DOHH2 (cell line): ENCODE results near the gene AMH.
A peak's percentile ranks its signal among the peaks of the same experiment; 100 is the strongest.

Source experiments
- H3F3A ChIP-seq: fragments of 200-600 bp; sonication (generic), shearing (Covaris generic); 2 replicates; pipeline ENCODE4 v1.6.0; 2016; ENCODE audit warnings: antibody characterized with exemption, mild to moderate bottlenecking; ENCODE audit not compliant: control insufficient read depth, insufficient read depth
- H3K27ac ChIP-seq: fragments of 200-600 bp; sonication (generic); 2 replicates; pipeline ENCODE4 v1.5.1; 2014; ENCODE audit warnings: low read depth, mild to moderate bottlenecking, low read length, moderate library complexity
- H3K27me3 ChIP-seq: fragments of 200-600 bp; sonication (generic); 2 replicates; pipeline ENCODE4 v1.6.1; 2014; ENCODE audit warnings: mild to moderate bottlenecking, low read length, mixed read lengths; ENCODE audit not compliant: control insufficient read depth
- H3K36me3 ChIP-seq: fragments of 200-600 bp; sonication (generic); 2 replicates; pipeline ENCODE4 v1.6.1; 2014; ENCODE audit warnings: mild to moderate bottlenecking, low read length, moderate library complexity, mixed read lengths; ENCODE audit not compliant: control insufficient read depth
- H3K4me1 ChIP-seq: fragments of 200-600 bp; sonication (generic); 2 replicates; pipeline ENCODE4 v1.6.1; 2014; ENCODE audit warnings: mild to moderate bottlenecking, low read length, mixed read lengths; ENCODE audit not compliant: control insufficient read depth
- H3K4me2 ChIP-seq: fragments of 200-600 bp; sonication (generic); 2 replicates; pipeline ENCODE4 v1.6.0; 2014; ENCODE audit warnings: mild to moderate bottlenecking, low read length, moderate library complexity
- H3K4me3 ChIP-seq: fragments of 200-600 bp; sonication (generic); 2 replicates; pipeline ENCODE4 v1.5.1; 2014; ENCODE audit warnings: mild to moderate bottlenecking, low read length, mixed read lengths
- H3K79me2 ChIP-seq: fragments of 200-600 bp; sonication (generic); 2 replicates; pipeline ENCODE4 v1.6.1; 2014; ENCODE audit warnings: mild to moderate bottlenecking, low read length, mixed read lengths; ENCODE audit not compliant: control insufficient read depth
- H3K9me2 ChIP-seq: fragments of 200-600 bp; sonication (generic); replicated peaks from 2 replicates; pipeline ENCODE4 v1.6.1; 2014; ENCODE audit warnings: mild to moderate bottlenecking, low read length, mixed read lengths; ENCODE audit not compliant: control insufficient read depth
- H3K9me3 ChIP-seq: fragments of 200-600 bp; sonication (generic); 2 replicates; pipeline ENCODE4 v1.6.1; 2014; ENCODE audit warnings: antibody characterized with exemption, low read length, mixed read lengths; ENCODE audit not compliant: control insufficient read depth, insufficient read depth
- H4K20me1 ChIP-seq: fragments of 200-600 bp; sonication (generic); 2 replicates; pipeline ENCODE4 v1.6.0; 2014; ENCODE audit warnings: low read depth, mild to moderate bottlenecking, antibody characterized with exemption, low read length, moderate library complexity; ENCODE audit not compliant: control insufficient read depth, insufficient read depth
- CTCF ChIP-seq: fragments of 200-600 bp; sonication (generic); IDR thresholded peaks from one replicate; pipeline ENCODE4 v1.5.1; 2014; ENCODE audit warnings: antibody characterized with exemption, mild to moderate bottlenecking, low read depth, low read length; ENCODE audit not compliant: poor library complexity, severe bottlenecking
- EZH2phosphoT487 ChIP-seq: fragments of 200-600 bp; sonication (generic); IDR thresholded peaks from 2 replicates; pipeline ENCODE4 v1.6.1; 2017; ENCODE audit warnings: borderline replicate concordance, mild to moderate bottlenecking, antibody characterized with exemption, low read length, moderate library complexity, mixed read lengths

AMH gene

GRCh38 chr19:2207991-2208860, 40.9 kb upstream of the AMH start:
- H3K4me3 ChIP-seq: no peak overlapping the region
- H3K36me3 ChIP-seq: peaks cover 79% of the 10 kb centered on the region
- no peaks in the 10 kb centered on the region; the same call in 1 of the 2 replicates for H3K79me2 ChIP-seq

GRCh38 chr19:2208975-2209374, 40.1 kb upstream of the AMH start:
- Histone ChIP-seq H3K9me3 (no peaks in the 10 kb centered on the region), H3F3A (no peaks in the 10 kb centered on the region), H3K4me3 (no peak overlapping the region), H3K27ac (no peak overlapping the region), H3K27me3 (no peaks in the 10 kb centered on the region), H3K79me2 (no peaks in the 10 kb centered on the region; the same call in 1 of the 2 replicates), H4K20me1 (no peaks in the 10 kb centered on the region), H3K4me1 (peaks cover 4% of the 10 kb centered on the region; the same call in 1 of the 2 replicates), H3K36me3 (peaks cover 79% of the 10 kb centered on the region), H3K4me2 (no peak overlapping the region), H3K9me2 (no peaks in the 10 kb centered on the region)
- TF ChIP-seq CTCF: no peak
- no peak for TF ChIP-seq EZH2phosphoT487

More at GRCh38 chr19:2207991-2208860, 40.9 kb upstream of the AMH start:
- no peaks in the 10 kb centered on the region for H3K27me3 ChIP-seq
- no peaks in the 10 kb centered on the region for H4K20me1 ChIP-seq
- H3K4me1 ChIP-seq: no peaks in the 10 kb centered on the region
- no peaks in the 10 kb centered on the region for H3F3A ChIP-seq
- H3K27ac ChIP-seq: no peak overlapping the region
- H3K9me2 ChIP-seq: no peaks in the 10 kb centered on the region
- no peaks in the 10 kb centered on the region for H3K9me3 ChIP-seq
- no peak for TF ChIP-seq EZH2phosphoT487
- peak; percentile 38 for TF ChIP-seq CTCF
- no peak overlapping the region for H3K4me2 ChIP-seq

GRCh38 chr19:2209408-2209807, 39.7 kb upstream of the AMH start:
- no peak overlapping the region for H3K4me2 ChIP-seq
- no peak overlapping the region for H3K27ac ChIP-seq
- no peaks in the 10 kb centered on the region; the same call in 1 of the 2 replicates for H3K79me2 ChIP-seq
- H3K27me3 ChIP-seq: no peaks in the 10 kb centered on the region
- no peak for TF ChIP-seq EZH2phosphoT487
- TF ChIP-seq CTCF: no peak
- H4K20me1 ChIP-seq: no peaks in the 10 kb centered on the region
- H3K36me3 ChIP-seq: peaks cover 79% of the 10 kb centered on the region
- H3K4me3 ChIP-seq: no peak overlapping the region
- H3K9me3 ChIP-seq: no peaks in the 10 kb centered on the region
- H3K9me2 ChIP-seq: no peaks in the 10 kb centered on the region
- H3K4me1 ChIP-seq: peaks cover 8% of the 10 kb centered on the region
- H3F3A ChIP-seq: no peaks in the 10 kb centered on the region
